Karpas-422 (cell line): ENCODE results near the gene FOXF1. TPM values are rescaled to one million over a fixed set of nuclear protein-coding genes. Genes with fewer than 3 reads are reported as not detected.

ENCODE experiments used
- DNase-seq: peaks from one replicate; pipeline ENCODE4 v3.0.0-alpha.2; 2015
- H2AFZ ChIP-seq: fragments of 200-600 bp; sonication (generic); 2 replicates; pipeline ENCODE4 v1.6.1; 2014; ENCODE audit warnings: antibody characterized with exemption, low read length, mixed read lengths
- H3K27ac ChIP-seq: fragments of 200-600 bp; sonication (generic); 2 replicates; pipeline ENCODE4 v1.5.1; 2014; ENCODE audit warnings: mild to moderate bottlenecking, low read length, moderate library complexity
- H3K27me3 ChIP-seq: fragments of 200-600 bp; sonication (generic); 2 replicates; pipeline ENCODE4 v1.6.1; 2014; ENCODE audit warnings: low read length, mixed read lengths
- H3K36me3 ChIP-seq: fragments of 200-600 bp; sonication (generic); 2 replicates; pipeline ENCODE4 v1.6.1; 2014; ENCODE audit warnings: low read length, mixed read lengths; ENCODE audit not compliant: insufficient read depth
- H3K4me1 ChIP-seq: fragments of 200-600 bp; sonication (generic); 2 replicates; pipeline ENCODE4 v1.6.1; 2014; ENCODE audit warnings: mild to moderate bottlenecking, low read length, mixed read lengths
- H3K4me2 ChIP-seq: fragments of 200-600 bp; sonication (generic); 2 replicates; pipeline ENCODE4 v1.6.1; 2014; ENCODE audit warnings: low read length, low read depth, mild to moderate bottlenecking; ENCODE audit not compliant: poor library complexity, severe bottlenecking
- H3K4me3 ChIP-seq: fragments of 200-600 bp; sonication (generic); 2 replicates; pipeline ENCODE4 v1.5.1; 2014; ENCODE audit warnings: mild to moderate bottlenecking, antibody characterized with exemption, low read length, mixed read lengths
- H3K79me2 ChIP-seq: fragments of 200-600 bp; sonication (generic); 2 replicates; pipeline ENCODE4 v1.6.1; 2014; ENCODE audit warnings: mild to moderate bottlenecking, low read length, mixed read lengths
- H3K9ac ChIP-seq: fragments of 200-600 bp; sonication (generic); 2 replicates; pipeline ENCODE4 v1.6.0; 2014; ENCODE audit warnings: low read length
- H3K9me2 ChIP-seq: fragments of 200-600 bp; sonication (generic), shearing (Covaris generic); replicated peaks from 2 replicates; pipeline ENCODE4 v1.6.0; 2014; ENCODE audit warnings: mild to moderate bottlenecking, low read length, moderate library complexity; ENCODE audit not compliant: insufficient read depth
- H3K9me3 ChIP-seq: fragments of 300-700, 200-600 bp; sonication (generic); 2 replicates; pipeline ENCODE4 v1.6.1; 2014; ENCODE audit warnings: low read length, mixed read lengths
- H4K20me1 ChIP-seq: fragments of 200-600 bp; sonication (generic); 2 replicates; pipeline ENCODE4 v1.6.1; 2014; ENCODE audit warnings: mild to moderate bottlenecking, antibody characterized with exemption, low read length, low read depth; ENCODE audit not compliant: insufficient read depth
- total RNA-seq: library from RNA; depleted of rRNA; stranded (reverse); fragments of >200 nt; shearing (Covaris generic); gene quantifications from 2 replicates; pipeline ENCODE4 v1.2.3, GENCODE V29; 2014; ENCODE audit warnings: low replicate concordance

FOXF1 gene
- total RNA-seq, 1 experiment from 2014 or later: not detected

- no peak overlapping the region for H2AFZ ChIP-seq
- H3K4me3 ChIP-seq: no peak overlapping the region
- H4K20me1 ChIP-seq: no peaks in the 10 kb centered on the region
- no peaks in the 10 kb centered on the region for H3K9me2 ChIP-seq
- DNase-seq: no peak
- H3K36me3 ChIP-seq: no peaks in the 10 kb centered on the region
- no peaks in the 10 kb centered on the region for H3K79me2 ChIP-seq
- H3K9me3 ChIP-seq: no peaks in the 10 kb centered on the region
- H3K4me1 ChIP-seq: no peaks in the 10 kb centered on the region
- no peak overlapping the region for H3K4me2 ChIP-seq
- H3K27ac ChIP-seq: no peak overlapping the region
- H3K27me3 ChIP-seq: no peaks in the 10 kb centered on the region
- no peak overlapping the region for H3K9ac ChIP-seq
Observed at GRCh38 chr16:86534779-86535615, 24.7 kb downstream of the FOXF1 start.

GRCh38 chr16:86536621-86537020 is 26.3 kb downstream of the FOXF1 start:
- Histone ChIP-seq H3K79me2 (no peaks in the 10 kb centered on the region), H2AFZ (no peak overlapping the region), H3K9me2 (no peaks in the 10 kb centered on the region), H3K4me1 (no peaks in the 10 kb centered on the region), H3K4me3 (no peak overlapping the region), H3K27ac (no peak overlapping the region), H3K9me3 (no peaks in the 10 kb centered on the region), H3K9ac (no peak overlapping the region), H4K20me1 (no peaks in the 10 kb centered on the region), H3K4me2 (no peak overlapping the region), H3K27me3 (no peaks in the 10 kb centered on the region), H3K36me3 (peaks cover 7% of the 10 kb centered on the region; the same call in 1 of the 2 replicates)
- no peak for DNase-seq

- Histone ChIP-seq H3K9ac (no peak overlapping the region), H3K4me1 (no peaks in the 10 kb centered on the region), H3K36me3 (peaks cover 7% of the 10 kb centered on the region; the same call in 1 of the 2 replicates), H3K4me2 (no peak overlapping the region), H3K4me3 (no peak overlapping the region), H3K79me2 (no peaks in the 10 kb centered on the region), H4K20me1 (0 out of 2 replicates have a peak, but pooled peaks cover under 1% of the 10 kb centered on the region), H3K27me3 (no peaks in the 10 kb centered on the region), H2AFZ (no peak overlapping the region), H3K9me3 (no peaks in the 10 kb centered on the region), H3K9me2 (no peaks in the 10 kb centered on the region), H3K27ac (no peak overlapping the region)
- DNase-seq: no peak
Observed at GRCh38 chr16:86537486-86537885, 27.2 kb downstream of the FOXF1 start.

- Histone ChIP-seq H3K27ac (no peak overlapping the region), H4K20me1 (0 out of 2 replicates have a peak, but pooled peaks cover 5% of the 10 kb centered on the region), H3K79me2 (no peaks in the 10 kb centered on the region), H3K36me3 (peaks cover 7% of the 10 kb centered on the region; the same call in 1 of the 2 replicates), H3K4me1 (no peaks in the 10 kb centered on the region), H3K9ac (no peak overlapping the region), H3K4me3 (no peak overlapping the region), H3K4me2 (no peak overlapping the region), H2AFZ (no peak overlapping the region), H3K27me3 (no peaks in the 10 kb centered on the region), H3K9me2 (no peaks in the 10 kb centered on the region), H3K9me3 (no peaks in the 10 kb centered on the region)
- no peak for DNase-seq
Observed at GRCh38 chr16:86538196-86538780, 28.0 kb downstream of the FOXF1 start.

- H3K4me1 ChIP-seq: no peaks in the 10 kb centered on the region
- DNase-seq: no peak
- peaks cover 10% of the 10 kb centered on the region for H3K36me3 ChIP-seq
Observed at GRCh38 chr16:86540894-86541293, 30.6 kb downstream of the FOXF1 start.

GRCh38 chr16:86541560-86541959 is 31.2 kb downstream of the FOXF1 start:
- H3K9ac ChIP-seq: no peak overlapping the region
- no peaks in the 10 kb centered on the region for H3K4me1 ChIP-seq
- 0 out of 2 replicates have a peak, but pooled peaks cover 5% of the 10 kb centered on the region for H4K20me1 ChIP-seq
- H3K27ac ChIP-seq: no peak overlapping the region
- H3K9me2 ChIP-seq: no peaks in the 10 kb centered on the region
- peaks cover 10% of the 10 kb centered on the region for H3K36me3 ChIP-seq
- H3K9me3 ChIP-seq: no peaks in the 10 kb centered on the region
- no peaks in the 10 kb centered on the region for H3K79me2 ChIP-seq
- DNase-seq: no peak
- H3K27me3 ChIP-seq: no peaks in the 10 kb centered on the region
- H3K4me3 ChIP-seq: no peak overlapping the region
- no peak overlapping the region for H3K4me2 ChIP-seq
- H2AFZ ChIP-seq: no peak overlapping the region

More at GRCh38 chr16:86540894-86541293, 30.6 kb downstream of the FOXF1 start:
- H4K20me1 ChIP-seq: 0 out of 2 replicates have a peak, but pooled peaks cover 5% of the 10 kb centered on the region
- H3K9me2 ChIP-seq: no peaks in the 10 kb centered on the region
- no peak overlapping the region for H3K4me3 ChIP-seq
- H3K27me3 ChIP-seq: no peaks in the 10 kb centered on the region
- no peaks in the 10 kb centered on the region for H3K9me3 ChIP-seq
- H3K4me2 ChIP-seq: no peak overlapping the region
- no peaks in the 10 kb centered on the region for H3K79me2 ChIP-seq
- H3K9ac ChIP-seq: no peak overlapping the region
- H2AFZ ChIP-seq: no peak overlapping the region
- no peak overlapping the region for H3K27ac ChIP-seq

GRCh38 chr16:86542756-86543750 is 32.7 kb downstream of the FOXF1 start:
- Histone ChIP-seq H3K27ac (no peak overlapping the region), H3K4me2 (no peak overlapping the region), H3K27me3 (no peaks in the 10 kb centered on the region), H4K20me1 (0 out of 2 replicates have a peak, but pooled peaks cover 5% of the 10 kb centered on the region), H3K4me1 (no peaks in the 10 kb centered on the region), H3K9me2 (no peaks in the 10 kb centered on the region), H3K9me3 (no peaks in the 10 kb centered on the region), H2AFZ (no peak overlapping the region), H3K36me3 (peaks cover 14% of the 10 kb centered on the region), H3K9ac (no peak overlapping the region), H3K4me3 (no peak overlapping the region), H3K79me2 (no peaks in the 10 kb centered on the region)
- no peak for DNase-seq
